HG03571 (cell line): ENCODE results near the gene ARF6.

ENCODE experiments used
- ATAC-seq: cut with Tn5 transposase; IDR thresholded peaks from one replicate; pipeline ENCODE4 v1.9.1; 2021; ENCODE audit not compliant: unreplicated experiment

Gene ARF6

DNA sequence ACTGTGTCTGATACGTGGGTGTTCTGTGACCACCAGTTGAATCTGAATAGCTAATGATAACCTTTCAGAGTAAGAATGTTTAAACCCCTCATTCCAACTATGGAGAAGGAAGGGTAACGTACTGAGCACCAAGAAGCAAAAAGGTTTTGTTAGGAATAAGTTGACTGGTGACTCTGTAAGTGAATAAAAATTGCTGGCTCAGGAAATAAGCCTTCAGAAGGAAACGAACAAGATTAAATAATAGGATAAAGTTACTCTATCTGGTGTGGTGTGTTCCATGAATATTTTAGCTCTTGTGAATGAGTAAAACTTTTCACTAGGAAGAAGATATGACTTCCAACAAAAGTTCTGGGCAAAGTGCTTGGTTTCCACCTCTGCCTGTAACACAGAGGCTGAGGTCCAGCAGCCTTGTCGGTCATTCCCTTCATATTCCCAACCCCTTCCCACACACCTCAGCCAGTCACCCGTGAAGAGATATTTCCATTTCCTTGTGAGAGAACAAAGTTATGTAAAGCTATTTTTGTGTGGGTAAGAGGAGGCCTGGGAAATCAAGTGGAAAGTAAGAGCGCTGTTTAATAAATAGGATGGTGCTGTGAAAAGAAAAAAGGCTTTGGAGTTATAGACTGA lies 47.1 kb downstream of the ARF6 start:
- no peak for ATAC-seq

GRCh38 chr14:49940808-49941421 lies 48.0 kb downstream of the ARF6 start:
- ATAC-seq: no peak

DNA sequence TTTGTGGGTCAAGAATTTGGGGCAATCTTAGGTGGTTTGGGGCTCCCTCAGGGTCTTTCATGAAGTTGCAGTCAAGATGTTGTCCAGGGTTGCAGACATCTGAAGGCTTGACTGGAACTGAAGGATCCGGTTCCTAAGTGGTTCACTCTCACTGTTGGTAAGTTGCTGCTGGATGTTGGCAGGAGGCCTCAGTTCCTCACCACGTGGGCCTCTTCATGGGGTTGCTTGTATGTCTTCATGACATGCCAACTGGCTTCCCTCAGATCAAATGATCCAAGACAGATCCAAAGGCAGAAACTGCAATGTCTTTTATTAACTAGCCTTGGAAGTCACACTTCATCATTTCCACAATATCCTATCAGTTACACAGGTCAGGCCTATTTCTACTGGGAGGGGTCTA lies 49.2 kb downstream of the ARF6 start:
- ATAC-seq: no peak

- ATAC-seq: no peak
Measured at GRCh38 chr14:49944501-49944900, 51.6 kb downstream of the ARF6 start.

- no peak for ATAC-seq
Measured at GRCh38 chr14:49945448-49946319, 52.8 kb downstream of the ARF6 start.
